ENCODE data around the gene FAM120B. TPM values are rescaled to one million over a fixed set of nuclear protein-coding genes. Genes with fewer than 3 reads are reported as not detected.

Gene FAM120B
- total and polyA plus RNA-seq, 2 of the 4 experiments (the other 2 are of a cell fraction), result 15.3 to 28.0 TPM

DNA sequence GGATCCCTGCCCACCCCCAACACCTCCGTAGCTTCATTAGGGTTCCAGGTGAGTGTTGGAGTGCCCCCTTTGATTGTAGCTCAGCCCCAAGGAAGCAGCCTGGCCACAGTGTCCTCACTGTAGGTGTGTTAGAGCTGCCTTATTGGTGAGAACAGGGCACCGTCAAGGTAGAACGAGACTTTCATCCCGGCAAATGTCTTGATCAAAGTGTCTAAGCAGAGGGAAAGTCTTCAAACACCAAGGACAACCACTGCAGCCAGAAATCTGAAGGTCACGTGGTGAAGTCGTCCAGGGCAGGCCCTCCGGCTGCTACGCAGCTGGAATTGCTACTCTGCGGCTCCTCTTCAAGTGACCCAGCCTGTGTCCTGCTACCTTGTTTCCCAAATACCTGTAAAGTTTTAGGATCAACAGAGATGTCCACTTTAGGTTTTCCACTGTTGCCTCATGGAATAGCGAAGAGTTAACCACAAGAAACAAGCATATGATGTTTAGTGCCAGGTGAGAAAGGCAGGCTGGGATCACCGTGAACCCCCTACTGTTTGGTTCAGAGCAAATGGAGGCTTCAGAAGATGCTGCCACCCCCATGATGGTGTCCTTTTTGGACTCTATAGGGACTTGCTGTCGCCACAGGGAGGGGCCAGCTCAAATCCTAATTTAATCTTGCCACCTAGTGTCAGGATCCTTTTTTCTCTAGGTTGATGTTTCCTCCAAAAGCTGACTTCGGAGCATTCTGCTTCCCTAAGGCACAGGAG lies 14.0 kb upstream of the FAM120B start:
- Histone ChIP-seq H2AK5ac (ENCODE audit: low read depth, low read length) (no peak overlapping the region), H4K5ac (ENCODE audit: low read depth, low read length) (no peak overlapping the region), H3K23ac (ENCODE audit: low read depth, low read length) (no peak overlapping the region), H2BK5ac (ENCODE audit: low read depth, low read length, poor library complexity, severe bottlenecking) (no peak overlapping the region), H3K4ac (ENCODE audit: low read depth, low read length) (no peak overlapping the region), H3K56ac (ENCODE audit: extremely low read depth, insufficient read depth, low read length) (no peak overlapping the region), H3K79me1 (ENCODE audit: low read depth in 1 of 2, low read length in 2 of 2) (no peaks in the 10 kb centered on the region), H3K4me3 (ENCODE audit: insufficient read depth, low read depth, low read length) (no peak overlapping the region), H2BK120ac (ENCODE audit: low read depth, low read length) (no peak overlapping the region), H3K14ac (replicated peaks; ENCODE audit: low read depth, low read length) (no peak overlapping the region), H3K27me3 (ENCODE audit: control insufficient read depth, insufficient read depth, low read length) (peaks cover 86% of the 10 kb centered on the region), H3K36me3 (ENCODE audit: control insufficient read depth, insufficient read depth, low read length) (no peaks in the 10 kb centered on the region), H2AK9ac (replicated peaks; ENCODE audit: low read depth, low read length, poor library complexity) (no peak overlapping the region), H3K4me2 (ENCODE audit: low read depth, low read length) (no peak overlapping the region; the same call in 1 of the 2 replicates), H3K4me1 (ENCODE audit: control insufficient read depth, insufficient read depth, low read length) (peaks cover 4% of the 10 kb centered on the region; the same call in 1 of the 2 replicates), H3K9me1 (ENCODE audit: insufficient read depth, low read length) (peaks cover 4% of the 10 kb centered on the region; the same call in 1 of the 2 replicates), H4K20me1 (ENCODE audit: insufficient read depth, low read length) (no peaks in the 10 kb centered on the region; the same call in 1 of the 2 replicates), H4K91ac (ENCODE audit: insufficient read depth, low read depth, low read length) (no peak overlapping the region), H2AFZ (replicated peaks; ENCODE audit: low read length, poor library complexity) (no peak overlapping the region), H3K9me3 (ENCODE audit: control insufficient read depth, insufficient read depth, low read length) (peaks cover 4% of the 10 kb centered on the region; the same call in 1 of the 2 replicates), H3K9ac (ENCODE audit: low read depth, low read length) (no peak overlapping the region), H3K27ac (ENCODE audit: insufficient read depth, low read length) (no peak overlapping the region), H4K8ac (ENCODE audit: low read depth in 2 of 2, low read length in 2 of 2) (no peak overlapping the region), H3K18ac (ENCODE audit: low read depth, low read length) (no peak overlapping the region), H2BK20ac (ENCODE audit: low read depth, low read length) (no peak overlapping the region), H2BK15ac (ENCODE audit: low read depth, low read length) (no peak overlapping the region)
- BruUV-seq (replicated peaks), result no TSS peak
- ATAC-seq (ENCODE audit: low read depth) (no peak), DNase-seq (no peak)
- in situ Hi-C loops (cut with MboI; ENCODE audit: low sequenced_read_pairs), result no loop called here
- intact Hi-C loops (cut with micrococcal nuclease), result loop anchor here (5.0 to 10.0 kb wide), 2 partner anchors 240 to 458 kb away; no protein-coding TSS in a partner anchor
- WGBS, 2 experiments (ENCODE audit: extremely low coverage in 2 of 2, insufficient read length in 1 of 2), result 8% methylated on average over 4 of the region's 13 CpGs; no CpG with 5 or more reads in 1 of the 2 experiments
- ChIA-PET POLR2A (ENCODE audit: unreplicated experiment) (no interaction called here), CTCF (interaction anchor here (1.4 to 1.8 kb wide), 3 partner anchors 231 to 503 kb away, joined by 3 to 9 read pairs (median 3); no protein-coding TSS in a partner anchor)
- TF ChIP-seq, protein P1, sequence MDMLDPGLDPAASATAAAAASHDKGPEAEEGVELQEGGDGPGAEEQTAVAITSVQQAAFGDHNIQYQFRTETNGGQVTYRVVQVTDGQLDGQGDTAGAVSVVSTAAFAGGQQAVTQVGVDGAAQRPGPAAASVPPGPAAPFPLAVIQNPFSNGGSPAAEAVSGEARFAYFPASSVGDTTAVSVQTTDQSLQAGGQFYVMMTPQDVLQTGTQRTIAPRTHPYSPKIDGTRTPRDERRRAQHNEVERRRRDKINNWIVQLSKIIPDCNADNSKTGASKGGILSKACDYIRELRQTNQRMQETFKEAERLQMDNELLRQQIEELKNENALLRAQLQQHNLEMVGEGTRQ (IDR thresholded peaks at IDR 0.05; ENCODE audit: low read depth, low read length), result peak; percentile 38; the same call in 1 of the 2 replicates
- TF ChIP-seq, protein P2, sequence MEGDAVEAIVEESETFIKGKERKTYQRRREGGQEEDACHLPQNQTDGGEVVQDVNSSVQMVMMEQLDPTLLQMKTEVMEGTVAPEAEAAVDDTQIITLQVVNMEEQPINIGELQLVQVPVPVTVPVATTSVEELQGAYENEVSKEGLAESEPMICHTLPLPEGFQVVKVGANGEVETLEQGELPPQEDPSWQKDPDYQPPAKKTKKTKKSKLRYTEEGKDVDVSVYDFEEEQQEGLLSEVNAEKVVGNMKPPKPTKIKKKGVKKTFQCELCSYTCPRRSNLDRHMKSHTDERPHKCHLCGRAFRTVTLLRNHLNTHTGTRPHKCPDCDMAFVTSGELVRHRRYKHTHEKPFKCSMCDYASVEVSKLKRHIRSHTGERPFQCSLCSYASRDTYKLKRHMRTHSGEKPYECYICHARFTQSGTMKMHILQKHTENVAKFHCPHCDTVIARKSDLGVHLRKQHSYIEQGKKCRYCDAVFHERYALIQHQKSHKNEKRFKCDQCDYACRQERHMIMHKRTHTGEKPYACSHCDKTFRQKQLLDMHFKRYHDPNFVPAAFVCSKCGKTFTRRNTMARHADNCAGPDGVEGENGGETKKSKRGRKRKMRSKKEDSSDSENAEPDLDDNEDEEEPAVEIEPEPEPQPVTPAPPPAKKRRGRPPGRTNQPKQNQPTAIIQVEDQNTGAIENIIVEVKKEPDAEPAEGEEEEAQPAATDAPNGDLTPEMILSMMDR (conservative IDR thresholded peaks at IDR 0.05; ENCODE audit: low read depth, low read length), result no peak
- dilution Hi-C loops (cut with HindIII; ENCODE audit: low sequenced_read_pairs, unreplicated experiment), result no loop called here
